GM19043 (cell line): Measurements from ENCODE around the gene ZNF606.
A peak's percentile ranks its signal among the peaks of the same experiment; 100 is the strongest.
"Not testable (repeated sequence)": the region's sequence is repeated elsewhere in the genome, so short reads cannot be mapped to it uniquely, and the experiment has no call there.

ENCODE experiments used
- ATAC-seq: cut with Tn5 transposase; IDR thresholded peaks from one replicate; pipeline ENCODE4 v1.9.1; 2021; ENCODE audit warnings: low read depth; ENCODE audit not compliant: unreplicated experiment

The ZNF606 gene

GRCh38 chr19:58014141-58014540 lies 11.5 kb upstream of the ZNF606 start:
- ATAC-seq: no peak

DNA sequence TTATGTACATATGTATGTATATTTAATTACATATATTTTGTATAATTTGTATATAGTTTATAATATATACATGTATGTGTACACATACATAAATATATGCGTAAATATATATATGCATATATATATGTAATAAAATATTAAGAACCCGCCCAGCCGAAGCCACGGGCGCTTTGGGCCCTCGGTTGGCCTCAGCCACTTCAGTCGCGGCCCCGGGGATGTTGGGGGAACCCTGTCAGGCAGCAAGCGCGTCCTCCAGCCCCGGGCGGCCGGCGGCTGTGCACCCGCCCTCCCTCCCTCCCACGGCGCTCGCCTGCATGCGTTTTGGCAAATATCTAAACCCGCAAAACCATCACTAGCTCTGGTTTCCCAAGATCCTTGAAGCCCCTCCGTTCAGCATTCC lies 7.9 kb upstream of the ZNF606 start:
- ATAC-seq: no peak

DNA sequence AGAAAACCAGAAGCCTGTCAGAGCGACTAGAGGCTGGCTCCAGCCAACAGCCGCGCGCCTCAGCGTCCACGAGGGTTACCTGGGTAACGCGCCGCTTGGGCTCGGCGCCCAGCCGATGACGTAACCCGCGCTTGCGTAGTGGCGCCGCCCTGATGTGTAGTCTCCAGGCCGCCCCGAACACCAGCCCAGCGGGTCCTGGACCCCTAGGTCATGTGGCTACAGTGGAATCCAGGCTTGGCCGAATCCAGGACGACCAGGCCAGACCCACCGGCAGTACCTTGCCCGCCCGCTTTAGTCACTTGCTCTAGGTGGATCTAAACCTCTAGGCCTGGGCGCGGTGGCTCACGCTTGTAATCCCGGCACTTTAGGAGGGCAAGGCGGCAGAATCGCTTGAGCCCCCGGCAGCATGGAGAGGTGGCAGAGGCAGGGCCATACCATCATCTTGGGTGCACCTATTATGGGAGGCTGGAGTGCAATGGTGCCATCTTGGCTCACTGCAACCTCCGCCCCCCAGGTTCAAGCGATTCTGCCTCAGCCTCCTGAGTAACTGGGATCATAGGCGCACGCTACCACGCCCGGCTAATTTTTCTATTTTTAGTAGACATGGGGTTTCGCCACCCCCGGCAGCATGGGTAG lies 7.2 kb upstream of the ZNF606 start:
- no peak for ATAC-seq

GRCh38 chr19:58009301-58009665 lies 6.7 kb upstream of the ZNF606 start:
- no peak for ATAC-seq

GRCh38 chr19:58008877-58009276 lies 6.3 kb upstream of the ZNF606 start:
- ATAC-seq: not testable (repeated sequence)

DNA sequence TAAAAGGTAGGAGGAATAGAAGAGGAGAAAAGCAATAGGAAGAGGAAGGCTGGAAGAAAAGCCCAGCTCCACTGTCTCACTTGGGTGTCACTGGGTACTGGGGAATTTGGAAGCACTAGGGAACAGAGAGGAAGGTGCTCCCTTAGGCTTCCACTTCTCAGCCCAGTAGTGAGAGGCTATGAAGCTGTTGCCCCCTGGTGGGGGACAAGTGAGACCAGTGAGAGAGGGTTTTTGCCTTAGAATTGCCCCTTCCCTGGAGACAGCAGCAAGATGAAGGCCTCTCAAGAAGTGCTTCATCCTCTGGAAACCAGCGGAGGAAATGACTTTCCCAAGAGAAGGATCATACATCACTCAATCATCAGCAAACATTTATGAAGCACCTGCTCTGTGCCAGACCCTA lies 4.7 kb upstream of the ZNF606 start:
- no peak for ATAC-seq

DNA sequence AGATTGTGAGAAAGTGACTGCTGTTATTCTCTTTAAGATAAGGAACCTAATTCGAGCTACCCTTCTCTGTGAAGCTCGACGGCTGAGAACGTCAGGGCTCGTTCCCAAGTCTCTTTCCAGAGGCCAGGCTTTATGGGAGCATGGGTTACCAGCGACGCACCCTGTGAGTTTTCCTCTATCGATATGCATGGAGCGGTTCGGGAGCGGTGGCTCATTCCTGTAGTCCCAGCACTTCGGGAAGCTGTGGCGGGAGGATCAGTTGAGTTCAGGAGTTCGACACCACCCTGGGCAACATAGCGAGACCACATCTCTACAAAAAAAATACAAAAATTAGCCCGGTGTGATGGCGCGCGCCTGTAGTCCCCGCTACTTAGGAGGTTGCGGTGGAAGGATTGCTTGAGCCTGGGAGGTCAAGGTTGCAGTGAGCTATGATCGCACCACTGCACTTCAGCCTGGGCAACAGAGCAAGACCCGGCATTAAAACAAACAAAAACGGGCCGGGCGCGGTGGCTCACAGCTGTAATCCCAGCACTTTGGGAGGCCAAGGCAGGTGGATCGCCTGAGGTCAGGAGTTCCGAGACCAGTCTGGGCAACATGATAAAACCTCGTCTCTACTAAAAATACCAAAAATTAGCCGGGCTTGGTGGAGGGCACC lies 681 bp upstream of the ZNF606 start:
- no peak for ATAC-seq

DNA sequence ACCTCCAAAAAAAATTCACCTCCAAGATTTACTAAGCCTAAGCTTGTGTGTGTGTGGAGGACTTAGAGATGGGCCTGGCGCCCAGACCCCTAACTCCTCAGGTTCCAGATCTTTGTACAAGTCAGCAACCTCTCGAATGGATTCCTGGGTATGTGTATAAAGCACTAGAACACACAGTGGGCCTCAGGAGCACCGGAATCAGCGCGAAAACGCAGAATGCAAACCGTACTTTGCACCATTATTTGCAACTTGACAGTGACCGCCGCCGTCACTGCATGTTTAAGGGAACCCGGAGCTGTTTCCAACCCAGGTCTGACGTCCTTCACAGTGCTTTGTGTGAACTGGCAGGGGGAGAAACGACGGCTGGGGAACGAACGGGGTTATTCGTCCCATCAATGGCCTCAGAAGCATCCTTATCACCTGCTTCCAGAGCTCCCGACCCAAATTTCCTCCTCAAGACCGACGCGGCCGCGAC lies 688 bp downstream of the ZNF606 start:
- no peak for ATAC-seq

DNA sequence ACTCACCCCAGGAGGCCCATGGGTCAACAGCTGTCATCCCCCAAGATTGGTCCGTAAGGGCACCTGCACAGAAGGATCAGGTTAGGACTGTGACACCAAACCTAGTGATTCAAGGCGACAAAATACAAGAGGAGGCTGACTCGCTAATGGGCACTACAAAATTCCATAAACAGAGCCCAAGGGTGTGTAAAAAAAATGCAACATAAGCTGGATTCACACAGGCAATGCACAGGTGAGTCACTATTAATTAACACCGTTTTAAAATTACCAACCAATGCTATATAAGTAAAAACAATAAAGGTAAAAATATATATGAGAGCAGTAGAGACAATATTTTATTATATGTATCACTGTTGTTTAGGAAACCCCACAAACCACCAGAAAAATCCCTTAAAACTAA lies 1.9 kb downstream of the ZNF606 start:
- ATAC-seq: no peak

DNA sequence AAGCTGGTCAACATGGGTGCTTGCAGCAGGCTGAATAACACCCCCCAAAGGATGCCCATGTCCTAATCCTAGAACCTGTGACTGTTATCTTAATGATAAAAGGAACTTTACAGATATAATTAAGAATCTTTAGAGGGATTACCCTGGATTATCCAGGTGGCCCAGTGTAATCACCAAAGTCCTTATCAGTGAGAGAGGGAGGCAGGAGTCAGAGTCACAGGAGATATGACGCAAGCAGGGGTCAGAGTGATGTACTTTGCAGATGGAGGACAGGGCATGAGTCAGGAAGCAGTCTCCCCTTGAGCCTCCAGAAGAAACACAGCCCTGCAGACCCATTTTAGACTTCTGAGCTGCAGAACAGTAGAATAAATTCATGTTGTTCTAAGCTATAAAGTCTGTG lies 9.8 kb downstream of the ZNF606 start:
- ATAC-seq: no peak

DNA sequence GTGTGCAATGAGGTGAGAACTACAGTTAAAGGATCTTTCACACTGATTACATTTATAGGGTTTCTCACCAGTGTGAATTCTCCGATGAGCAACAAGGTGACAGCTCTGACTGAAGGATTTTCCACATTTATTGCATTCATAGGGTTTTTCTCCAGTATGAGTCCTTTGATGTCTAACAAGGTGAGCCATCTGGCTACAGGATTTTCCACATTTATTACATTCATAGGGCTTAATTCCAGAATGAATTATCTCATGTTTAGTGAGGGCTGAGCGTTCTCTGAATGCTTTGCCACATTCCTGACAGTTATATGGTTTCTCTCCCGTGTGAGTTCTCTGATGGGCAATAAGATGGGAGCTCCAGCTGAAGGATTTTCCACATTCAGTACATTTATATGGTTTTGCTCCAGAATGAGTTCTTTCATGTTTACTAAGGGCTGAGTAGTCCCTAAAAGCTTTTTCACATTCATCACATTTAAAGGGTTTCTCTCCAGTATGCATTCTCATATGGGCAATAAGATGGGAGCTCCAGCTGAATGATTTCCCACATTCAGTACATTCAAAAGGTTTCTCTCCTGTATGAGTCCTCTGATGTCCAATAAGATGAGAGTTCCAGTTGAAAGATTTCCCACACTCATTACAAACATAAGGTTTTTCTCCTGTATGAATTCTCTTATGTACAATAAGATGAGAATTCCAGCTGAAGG lies 23.9 kb downstream of the ZNF606 start:
- ATAC-seq: no peak

- ATAC-seq: no peak
Observed at GRCh38 chr19:57974434-57974833, 28.2 kb downstream of the ZNF606 start, which contains the start of gene C19orf18. TSS of gene C19orf18 (minus strand) at chr19:57974534. CDS start at chr19:57974432, 102 bp downstream.

GRCh38 chr19:57964761-57965160 lies 37.9 kb downstream of the ZNF606 start:
- ATAC-seq: no peak

DNA sequence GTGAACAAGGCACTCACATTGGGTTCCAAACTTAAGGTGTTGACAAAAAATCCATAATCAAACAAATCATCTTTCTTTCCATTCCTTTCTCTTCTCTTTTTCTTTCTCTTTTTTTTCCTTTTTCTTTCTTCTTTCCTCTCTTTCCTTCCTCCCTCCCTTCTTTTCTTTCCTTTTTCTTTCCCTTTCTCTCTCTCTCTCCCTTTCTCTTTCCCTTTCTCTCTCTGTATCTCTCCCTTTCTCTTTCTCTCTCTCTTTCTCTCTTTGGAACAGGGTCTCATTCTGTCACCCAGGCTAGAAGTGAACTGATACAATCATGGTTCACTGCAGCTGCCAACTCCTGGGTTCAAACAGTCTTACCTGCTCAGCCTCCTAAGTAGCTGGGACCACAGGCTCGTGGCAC lies 40.8 kb downstream of the ZNF606 start:
- no peak for ATAC-seq

GRCh38 chr19:57954996-57955395 lies 47.6 kb downstream of the ZNF606 start:
- ATAC-seq: no peak

GRCh38 chr19:57949702-57950101 lies 52.9 kb downstream of the ZNF606 start:
- no peak for ATAC-seq

DNA sequence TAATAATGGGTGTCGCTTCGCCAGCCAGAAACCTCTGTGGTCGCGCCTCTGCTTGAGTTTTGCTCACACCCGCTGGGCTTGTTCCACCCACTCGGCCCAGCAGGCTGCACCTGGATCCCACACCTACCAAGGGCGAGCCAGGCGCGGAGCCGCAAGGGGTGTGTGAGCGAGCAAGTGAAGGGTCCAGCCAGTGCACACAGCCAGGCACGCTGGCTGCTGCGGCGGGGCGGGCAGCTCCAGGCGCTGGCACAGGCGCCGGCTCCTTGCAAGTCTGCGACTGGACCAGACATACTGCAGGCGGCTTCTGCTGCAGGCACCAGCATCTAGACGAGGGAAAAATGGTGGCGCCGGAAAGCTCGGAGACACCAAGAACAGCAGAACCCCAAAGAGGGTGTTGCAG lies 53.3 kb downstream of the ZNF606 start:
- ATAC-seq: no peak

DNA sequence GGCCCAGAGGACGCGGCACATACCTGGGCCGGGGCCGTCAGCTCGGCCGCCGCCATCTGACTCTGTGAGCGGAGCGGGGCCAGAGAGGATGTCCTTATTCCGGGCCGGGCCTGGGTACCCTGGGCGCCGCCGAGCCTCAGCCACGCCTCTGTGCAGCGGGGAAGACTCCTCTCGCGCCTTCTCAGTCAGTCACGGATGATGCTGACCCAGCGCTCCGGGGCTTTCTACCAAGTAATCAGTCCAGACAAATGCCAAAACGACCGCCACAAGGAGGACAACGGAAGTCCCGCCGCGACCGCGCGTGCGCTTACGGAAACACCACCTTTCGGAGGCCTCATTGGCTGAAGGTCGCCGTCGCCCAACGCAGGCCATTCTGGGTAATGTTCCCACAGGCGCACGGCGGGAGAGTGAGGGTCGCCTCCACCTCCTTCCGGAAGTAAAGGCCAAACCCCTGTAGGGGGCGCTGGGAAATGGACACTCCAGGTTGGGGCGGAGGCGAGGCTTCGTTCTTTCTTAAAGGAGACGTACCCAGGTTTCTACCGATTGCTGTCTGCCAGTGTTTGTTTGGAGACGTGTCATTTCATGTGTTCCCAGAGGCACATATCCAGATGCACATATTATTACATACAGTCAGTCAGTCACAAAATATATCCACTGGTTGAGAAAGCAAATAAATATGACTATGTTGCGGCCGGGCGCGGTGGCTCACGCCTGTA lies 55.0 kb downstream of the ZNF606 start, which contains the start of gene ZNF256:
ZNF256 (minus strand) TSS at position 288 of the 716 bp plus-strand sequence; CDS start at position 56, 232 bp downstream.
- peak; percentile 92 for ATAC-seq

DNA sequence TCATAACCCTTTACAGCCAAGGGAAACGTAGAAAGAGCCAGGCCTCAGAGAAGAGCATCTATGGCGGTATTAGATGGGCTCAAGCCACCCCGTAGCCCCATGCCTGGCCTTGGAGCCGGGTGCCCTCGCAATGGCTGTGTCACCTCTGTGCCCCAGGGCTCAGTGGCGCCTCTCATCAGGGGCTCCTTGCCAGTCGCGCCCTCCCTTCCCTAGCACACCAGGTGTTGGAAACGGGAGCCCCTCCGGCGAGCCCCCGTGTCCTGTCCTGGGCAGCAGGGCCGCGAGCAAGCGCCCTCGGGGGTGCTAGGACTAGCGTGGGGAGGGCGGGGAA lies 55.6 kb downstream of the ZNF606 start:
- ATAC-seq: no peak

GRCh38 chr19:57946316-57946715 lies 56.3 kb downstream of the ZNF606 start:
- ATAC-seq: no peak

DNA sequence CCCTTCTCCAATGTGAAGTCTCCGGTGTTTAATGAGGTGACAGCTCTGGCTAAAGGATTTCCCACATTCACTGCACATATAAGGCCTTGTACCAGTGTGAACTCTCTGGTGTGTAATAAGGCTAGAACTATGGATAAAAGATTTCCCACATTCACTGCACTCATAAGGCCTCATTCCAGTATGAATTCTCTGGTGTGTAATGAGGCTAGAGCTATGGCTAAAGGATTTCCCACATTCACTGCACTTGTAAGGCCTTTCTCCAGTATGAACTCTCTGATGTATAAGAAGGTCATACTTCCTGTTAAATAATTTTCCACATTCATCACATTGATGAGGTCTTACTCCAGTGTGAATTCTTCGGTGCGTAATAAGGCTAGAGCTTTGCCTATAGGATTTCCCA lies 61.0 kb downstream of the ZNF606 start:
- ATAC-seq: no peak
